ENCODE measurements around the gene OBSCN.

DNA sequence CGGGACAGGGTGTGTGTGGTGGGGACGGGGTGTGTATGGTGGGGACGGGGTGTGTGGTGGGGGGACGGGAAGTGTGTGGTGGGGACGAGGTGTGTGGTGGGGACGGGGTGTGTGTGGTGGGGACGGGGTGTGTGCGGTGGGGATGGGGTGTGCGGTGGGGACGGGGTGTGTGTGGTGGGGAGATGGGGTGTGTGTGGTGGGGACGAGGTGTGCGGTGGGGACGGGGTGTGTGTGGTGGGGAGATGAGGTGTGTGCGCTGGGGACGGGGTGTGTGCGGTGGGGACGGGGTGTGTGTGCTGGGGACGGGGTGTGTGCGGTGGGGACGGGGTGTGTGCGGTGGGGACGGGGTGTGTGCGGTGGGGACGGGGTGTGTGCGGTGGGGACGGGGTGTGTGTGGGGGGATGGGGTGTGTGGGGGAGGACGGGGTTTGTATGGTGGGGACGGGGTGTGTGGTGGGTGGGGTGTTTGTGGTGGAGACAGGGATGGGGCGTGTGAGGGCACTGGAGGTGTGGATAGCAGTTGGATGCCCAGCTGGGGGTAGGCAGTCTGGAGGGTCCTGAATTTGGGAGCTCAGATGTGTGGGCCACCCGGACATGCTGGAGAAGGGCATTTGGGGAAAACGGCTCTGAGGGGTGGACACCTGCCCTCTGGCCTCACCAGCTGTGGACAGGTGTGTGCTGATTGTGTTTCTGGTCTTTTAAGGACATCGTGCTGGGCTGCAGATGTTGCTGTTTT, 25.4 kb upstream of the OBSCN start:
- TF ChIP-seq CTCF (IDR thresholded peaks at IDR 0.05; ENCODE audit: insufficient read depth, low read length) (no peak), POLR2AphosphoS5 (IDR thresholded peaks at IDR 0.05; ENCODE audit: low read depth) (no peak)

Data from HL-60 (cell line).